ENCODE measurements around the gene RNF13.

The RNF13 gene

DNA sequence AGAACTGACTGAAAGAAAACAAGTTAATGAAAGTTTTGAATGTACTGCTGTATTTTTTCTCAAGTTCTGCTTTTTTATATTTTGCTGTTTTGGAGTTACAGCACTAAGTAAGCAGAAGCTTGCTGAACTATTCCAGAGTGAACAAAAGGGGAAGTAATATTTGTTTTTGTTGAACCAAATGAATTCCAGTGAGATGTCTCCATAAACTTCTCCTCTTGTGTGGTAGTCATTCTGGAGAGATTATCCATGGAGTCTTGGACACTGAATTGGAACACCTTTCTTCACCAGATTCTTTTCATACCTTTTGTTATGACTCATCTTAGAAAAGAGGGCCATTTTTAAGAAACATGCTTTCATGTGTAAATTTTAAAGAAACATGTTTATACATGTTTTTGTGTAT lies 29.4 kb upstream of the RNF13 start:
- TF ChIP-seq, protein P1, sequence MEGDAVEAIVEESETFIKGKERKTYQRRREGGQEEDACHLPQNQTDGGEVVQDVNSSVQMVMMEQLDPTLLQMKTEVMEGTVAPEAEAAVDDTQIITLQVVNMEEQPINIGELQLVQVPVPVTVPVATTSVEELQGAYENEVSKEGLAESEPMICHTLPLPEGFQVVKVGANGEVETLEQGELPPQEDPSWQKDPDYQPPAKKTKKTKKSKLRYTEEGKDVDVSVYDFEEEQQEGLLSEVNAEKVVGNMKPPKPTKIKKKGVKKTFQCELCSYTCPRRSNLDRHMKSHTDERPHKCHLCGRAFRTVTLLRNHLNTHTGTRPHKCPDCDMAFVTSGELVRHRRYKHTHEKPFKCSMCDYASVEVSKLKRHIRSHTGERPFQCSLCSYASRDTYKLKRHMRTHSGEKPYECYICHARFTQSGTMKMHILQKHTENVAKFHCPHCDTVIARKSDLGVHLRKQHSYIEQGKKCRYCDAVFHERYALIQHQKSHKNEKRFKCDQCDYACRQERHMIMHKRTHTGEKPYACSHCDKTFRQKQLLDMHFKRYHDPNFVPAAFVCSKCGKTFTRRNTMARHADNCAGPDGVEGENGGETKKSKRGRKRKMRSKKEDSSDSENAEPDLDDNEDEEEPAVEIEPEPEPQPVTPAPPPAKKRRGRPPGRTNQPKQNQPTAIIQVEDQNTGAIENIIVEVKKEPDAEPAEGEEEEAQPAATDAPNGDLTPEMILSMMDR (IDR thresholded peaks at IDR 0.05; ENCODE audit: low read depth, low read length), result no peak
- no peak overlapping the region for H3K4me3 ChIP-seq (ENCODE audit: low read depth, low read length)

DNA sequence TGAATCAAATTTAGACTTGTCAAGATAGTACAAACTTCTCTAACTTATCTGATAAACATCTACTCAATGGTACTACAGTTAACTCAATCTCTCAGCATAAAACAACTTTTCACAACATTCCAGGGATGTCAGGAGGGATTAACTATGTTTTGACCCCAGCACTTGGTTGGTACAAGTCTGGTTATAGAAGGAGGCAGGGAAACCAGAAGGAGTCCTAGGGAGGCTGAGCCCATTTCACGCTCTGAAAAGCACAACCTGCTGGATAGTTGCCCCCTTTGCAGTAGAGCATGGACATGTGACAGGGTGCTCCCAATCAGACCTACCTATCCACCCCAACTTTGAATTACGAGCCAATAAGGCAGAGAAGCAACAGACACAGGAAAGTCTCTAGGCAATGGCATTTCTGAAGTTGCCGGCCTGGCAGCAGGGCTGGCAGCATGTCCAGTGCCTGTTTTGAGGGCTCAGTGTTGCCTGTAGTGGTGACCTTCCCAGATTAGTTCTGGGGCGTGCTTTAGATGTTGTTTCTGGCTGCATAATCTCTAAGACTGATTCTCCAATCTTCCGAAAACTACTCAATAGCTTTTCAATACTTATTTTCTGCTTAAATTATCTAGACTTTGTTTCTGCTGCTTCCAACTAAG lies 28.8 kb upstream of the RNF13 start:
- TF ChIP-seq, protein P1 (IDR thresholded peaks at IDR 0.05; ENCODE audit: low read depth, low read length), result no peak
- no peak overlapping the region for H3K4me3 ChIP-seq (ENCODE audit: low read depth, low read length)

DNA sequence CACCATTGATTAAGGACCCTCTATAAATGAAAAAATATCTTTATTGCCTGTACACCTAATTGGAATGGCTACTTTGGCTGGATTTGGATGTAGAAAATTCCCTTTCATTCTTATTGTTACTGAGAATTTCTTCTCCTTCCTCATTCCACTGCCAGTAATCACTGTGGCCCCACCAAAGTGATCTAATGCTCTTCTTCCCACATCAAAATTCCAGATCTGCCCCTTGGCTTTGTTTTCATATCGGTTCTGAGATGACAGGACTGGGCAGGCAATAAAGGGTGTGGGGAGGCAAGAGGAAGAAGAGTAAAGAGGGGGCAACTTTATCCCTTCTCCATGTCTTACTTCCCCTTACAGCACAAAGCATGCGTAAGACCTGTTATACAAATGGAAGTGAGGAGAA lies 22.7 kb upstream of the RNF13 start:
- no peak overlapping the region for H3K4me3 ChIP-seq (ENCODE audit: low read depth, low read length)
- TF ChIP-seq, protein P1 (IDR thresholded peaks at IDR 0.05; ENCODE audit: low read depth, low read length), result no peak

DNA sequence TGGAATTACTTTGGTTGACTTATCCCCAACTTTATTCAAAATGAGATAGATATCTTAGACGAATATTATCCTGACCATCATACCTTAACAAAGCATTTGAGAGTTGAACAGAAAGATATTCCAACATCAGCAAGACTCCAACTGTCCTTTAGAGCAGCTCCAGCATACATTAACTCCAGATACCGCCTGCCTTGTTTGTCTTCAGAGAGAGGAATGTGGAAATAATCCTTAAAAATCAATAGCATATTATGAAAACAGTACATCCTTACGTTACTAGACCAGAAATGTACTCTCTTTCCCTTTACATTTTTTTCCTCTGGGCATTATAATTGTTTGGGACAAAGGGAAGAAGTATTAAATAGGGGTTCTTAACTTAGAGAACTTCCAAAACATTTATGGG lies 22.3 kb upstream of the RNF13 start:
- H3K4me3 ChIP-seq (ENCODE audit: low read depth, low read length), result no peak overlapping the region
- TF ChIP-seq, protein P1 (IDR thresholded peaks at IDR 0.05; ENCODE audit: low read depth, low read length), result no peak

DNA sequence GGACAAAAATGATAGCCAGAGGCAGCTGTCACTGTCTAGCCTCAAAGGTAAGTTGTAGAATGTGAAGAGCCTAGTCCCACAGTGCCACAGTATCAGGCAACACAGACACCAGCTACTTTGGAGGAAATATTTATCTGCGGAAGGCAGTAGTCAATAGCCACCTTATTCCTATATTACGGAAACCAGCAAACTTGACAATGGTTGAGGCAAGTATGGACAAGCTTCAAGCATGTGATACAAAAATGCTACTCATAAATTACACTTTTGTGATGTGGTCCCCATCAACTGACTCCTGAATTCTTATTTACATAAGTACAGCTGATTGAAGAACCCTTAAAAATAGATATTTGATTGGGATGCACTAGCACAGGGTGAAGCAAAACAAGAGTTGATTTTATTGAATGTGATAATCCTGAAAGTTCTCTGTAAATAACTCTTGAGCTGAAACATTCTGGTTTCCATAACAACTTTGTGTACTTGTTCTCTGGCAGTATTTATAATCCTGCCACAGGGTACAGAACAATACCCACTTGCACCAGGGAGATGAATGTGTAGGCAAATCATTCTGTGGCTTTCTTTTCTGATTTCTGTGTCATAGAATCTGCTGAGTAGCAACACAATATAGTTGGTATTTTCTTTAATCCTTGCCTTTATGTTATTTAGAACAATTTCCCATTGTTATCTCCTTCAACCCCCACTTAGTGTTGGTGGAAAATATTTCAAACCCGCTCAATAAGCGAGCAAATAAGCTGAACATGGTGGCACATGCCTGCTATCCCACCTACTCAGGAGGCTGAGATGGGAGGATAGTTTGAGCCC lies 20.4 kb upstream of the RNF13 start, which contains the start of gene ANKUB1:
TSS of gene ANKUB1 (minus strand) at position 103 of the 819 bp plus-strand sequence. CDS start 188 bp downstream, outside the sequence.
- no peak within 1 kb of the TSS for H3K4me3 ChIP-seq (ENCODE audit: low read depth, low read length)
- TF ChIP-seq, protein P1 (IDR thresholded peaks at IDR 0.05; ENCODE audit: low read depth, low read length), result no peak

DNA sequence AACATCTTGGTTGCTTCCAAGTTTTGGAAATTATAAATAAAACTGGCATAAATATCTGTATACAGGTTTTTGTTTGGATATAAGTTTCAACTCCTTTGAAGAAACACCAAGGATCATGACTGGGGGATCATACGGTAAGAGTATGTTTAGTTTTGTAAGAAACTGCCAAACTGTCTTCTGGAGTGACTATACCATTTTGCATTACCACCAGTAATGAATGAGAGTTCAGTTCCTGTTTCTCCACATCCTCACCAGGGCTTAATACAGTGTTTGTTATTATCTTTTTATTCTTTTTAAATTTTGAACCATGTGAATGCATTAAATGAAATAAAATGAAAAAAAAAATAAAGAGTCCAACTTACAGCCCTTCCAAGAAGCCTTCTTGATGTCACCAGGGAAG lies 17.0 kb upstream of the RNF13 start:
- H3K4me3 ChIP-seq (ENCODE audit: low read depth, low read length), result no peak overlapping the region
- TF ChIP-seq, protein P1 (IDR thresholded peaks at IDR 0.05; ENCODE audit: low read depth, low read length), result no peak

DNA sequence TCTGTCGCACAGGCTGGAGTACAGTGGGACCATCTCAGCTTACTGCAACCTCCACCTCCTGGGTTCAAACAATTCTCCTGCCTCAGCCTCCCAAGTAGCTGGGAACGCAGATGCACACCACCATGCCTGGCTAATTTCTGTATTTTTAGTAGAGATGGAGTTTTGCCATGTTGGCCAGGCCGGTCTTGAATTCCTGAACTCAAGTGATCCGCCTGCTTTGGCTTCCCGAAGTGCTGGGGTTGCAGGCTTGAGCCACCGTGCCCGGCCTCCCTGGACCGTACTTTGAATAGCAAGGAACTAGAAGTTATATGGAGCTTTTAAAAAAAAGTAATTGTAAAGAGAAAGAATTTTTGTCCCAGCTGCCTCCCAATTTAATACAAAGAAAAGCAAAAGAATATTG lies 12.3 kb upstream of the RNF13 start:
- TF ChIP-seq, protein P1 (IDR thresholded peaks at IDR 0.05; ENCODE audit: low read depth, low read length), result no peak
- H3K4me3 ChIP-seq (ENCODE audit: low read depth, low read length), result no peak overlapping the region
